VCaP (cell line): Measurements from ENCODE around the gene FBXO34.

Source experiments
- H3K27ac ChIP-seq: fragments of 450-650 bp; 2 replicates; pipeline ENCODE4 v1.5.1; 2017
- CTCF ChIP-seq: fragments of 450-650 bp; conservative IDR thresholded peaks from 2 replicates; pipeline ENCODE4 v1.5.1; 2017; ENCODE audit warnings: mild to moderate bottlenecking, moderate library complexity

FBXO34 gene

DNA sequence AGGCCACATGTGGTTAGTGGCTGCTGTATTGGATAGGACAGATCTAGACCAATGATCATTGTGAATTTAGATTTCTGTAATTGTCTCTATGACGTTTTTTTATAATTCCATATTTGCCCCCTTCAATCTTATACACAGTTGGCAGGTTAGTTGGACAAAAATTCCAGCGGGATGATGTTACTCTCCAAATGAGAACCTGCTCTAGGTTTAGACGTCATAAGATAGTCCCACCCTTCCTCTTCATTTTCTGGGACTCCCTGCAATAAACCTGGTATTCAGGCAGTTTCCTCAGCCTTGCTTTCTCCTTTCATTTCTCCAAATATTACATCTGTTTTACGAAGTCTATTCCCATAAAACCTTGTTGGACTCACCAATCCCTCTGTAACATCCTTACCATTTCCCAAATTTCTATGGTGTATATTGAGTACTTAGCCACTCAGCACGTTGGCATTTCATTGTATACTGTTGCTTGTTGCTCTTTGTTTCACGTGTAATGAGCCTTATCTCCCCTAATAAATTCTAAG is 10.2 kb downstream of the FBXO34 start:
- no peak overlapping the region for H3K27ac ChIP-seq
- no peak for TF ChIP-seq CTCF

DNA sequence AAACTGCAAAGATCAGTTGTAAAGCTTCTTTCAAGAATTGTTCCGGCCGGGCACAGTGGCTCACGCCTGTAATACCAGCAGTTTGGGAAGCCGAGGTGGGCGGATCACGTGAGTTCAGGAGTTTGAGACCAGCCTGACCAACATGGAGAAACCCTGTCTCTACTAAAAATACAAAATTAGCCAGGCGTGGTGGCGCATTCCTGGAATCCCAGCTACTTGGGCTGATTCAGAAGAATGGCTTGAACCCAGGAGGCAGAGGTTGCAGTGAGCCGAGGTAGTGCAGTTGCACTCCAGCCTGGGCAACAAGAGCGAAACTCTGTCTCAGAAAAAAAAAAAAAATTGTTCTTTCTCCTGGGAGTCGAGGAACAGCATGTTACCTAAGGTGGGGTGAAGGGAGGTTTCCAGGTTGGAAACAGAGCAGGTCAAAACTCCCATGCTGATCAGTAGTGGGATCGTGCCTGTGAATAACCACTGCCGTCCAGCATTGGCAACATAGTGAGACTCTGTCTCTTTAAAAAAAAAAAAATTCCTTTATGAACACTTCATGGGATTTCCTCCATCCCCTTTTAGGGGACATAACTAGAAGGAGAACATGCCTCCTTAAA is 13.9 kb downstream of the FBXO34 start:
- TF ChIP-seq CTCF = no peak
- H3K27ac ChIP-seq = no peak overlapping the region

- TF ChIP-seq CTCF = no peak
- no peak overlapping the region for H3K27ac ChIP-seq
These were observed 17.2 kb downstream of the FBXO34 start for GRCh38 chr14:55288439-55288838.

GRCh38 chr14:55291480-55292081 is 20.4 kb downstream of the FBXO34 start:
- no peak for TF ChIP-seq CTCF
- H3K27ac ChIP-seq = no peak overlapping the region

- no peak overlapping the region for H3K27ac ChIP-seq
- no peak for TF ChIP-seq CTCF
These were observed 23.4 kb downstream of the FBXO34 start for GRCh38 chr14:55294603-55295002.

- peak; percentile 62 for TF ChIP-seq CTCF
- no peak overlapping the region for H3K27ac ChIP-seq
These were observed 26.6 kb downstream of the FBXO34 start for GRCh38 chr14:55297611-55298499.

DNA sequence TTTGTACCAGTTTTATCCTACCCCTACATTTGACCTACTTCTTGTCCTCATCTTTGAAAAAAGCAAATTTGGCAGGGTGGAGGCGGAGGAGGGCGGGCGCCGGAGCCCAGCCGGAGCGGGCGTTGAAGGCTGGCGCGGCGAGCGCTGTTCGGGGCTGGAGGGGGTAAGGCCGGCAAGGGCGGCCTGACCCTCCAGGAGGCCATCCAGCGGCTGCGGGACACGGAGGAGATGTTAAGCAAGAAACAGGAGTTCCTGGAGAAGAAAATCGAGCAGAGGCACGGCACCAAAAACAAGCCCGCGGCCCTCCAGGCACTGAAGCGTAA is 27.2 kb downstream of the FBXO34 start:
- TF ChIP-seq CTCF = no peak
- no peak overlapping the region for H3K27ac ChIP-seq
